GM23338 (cell line): Measurements from ENCODE around the gene RCBTB2. TPM values are rescaled to one million over a fixed set of nuclear protein-coding genes. Genes with fewer than 3 reads are reported as not detected.

ENCODE experiments used
- ATAC-seq: fragments of 200-7000 bp; cut with Tn5 transposase; 3 replicates; pipeline ENCODE4 v1.9.1; 2020
- DNase-seq: peaks from one replicate; pipeline ENCODE4 v3.0.0-alpha.2; 2015; ENCODE audit warnings: low spot score
- H2AFZ ChIP-seq: fragments of 200-600 bp; sonication (generic); 2 replicates; pipeline ENCODE4 v1.8.0; 2016; ENCODE audit warnings: antibody characterized with exemption, mild to moderate bottlenecking, moderate library complexity
- H3F3A ChIP-seq: fragments of 200-600 bp; sonication (generic); replicated peaks from 2 replicates; pipeline ENCODE4 v1.8.0; 2017; ENCODE audit warnings: antibody characterized with exemption, mixed run types, low read depth
- H3K27ac ChIP-seq: fragments of 200-600 bp; sonication (generic); 2 replicates; pipeline ENCODE4 v1.6.1; 2016; ENCODE audit warnings: low read depth
- H3K27me3 ChIP-seq: fragments of 200-600 bp; sonication (generic); 2 replicates; pipeline ENCODE4 v1.8.0; 2016; ENCODE audit warnings: mild to moderate bottlenecking, mixed run types, moderate library complexity; ENCODE audit not compliant: insufficient read depth
- H3K36me3 ChIP-seq: fragments of 200-600 bp; sonication (generic); 2 replicates; pipeline ENCODE4 v1.8.0; 2016; ENCODE audit warnings: mild to moderate bottlenecking; ENCODE audit not compliant: insufficient read depth
- H3K4me1 ChIP-seq: fragments of 200-600 bp; sonication (generic); 2 replicates; pipeline ENCODE4 v1.8.0; 2016; ENCODE audit warnings: mild to moderate bottlenecking, moderate library complexity; ENCODE audit not compliant: insufficient read depth
- H3K4me2 ChIP-seq: fragments of 200-600 bp; sonication (generic); 2 replicates; pipeline ENCODE4 v1.7.1; 2017; ENCODE audit warnings: mixed run types
- H3K4me3 ChIP-seq: fragments of 200-600 bp; sonication (generic); 2 replicates; pipeline ENCODE4 v1.6.1; 2016; ENCODE audit warnings: mixed run types
- H3K79me2 ChIP-seq: fragments of 200-600 bp; sonication (generic); replicated peaks from 2 replicates; pipeline ENCODE4 v1.8.0; 2017; ENCODE audit warnings: mild to moderate bottlenecking; ENCODE audit not compliant: insufficient read depth
- H3K9me2 ChIP-seq: fragments of 200-600 bp; sonication (generic); 2 replicates; pipeline ENCODE4 v1.8.0; 2017; ENCODE audit not compliant: insufficient read depth
- H4K20me1 ChIP-seq: fragments of 200-600 bp; sonication (generic); replicated peaks from 2 replicates; pipeline ENCODE4 v1.8.0; 2017; ENCODE audit warnings: mild to moderate bottlenecking; ENCODE audit not compliant: insufficient read depth
- H3K27ac Mint-ChIP-seq: 2 replicates; pipeline ENCODE4 v1.8.0; 2020; ENCODE audit warnings: inconsistent platforms, mild to moderate bottlenecking, moderate library complexity, mixed read lengths
- H3K27me3 Mint-ChIP-seq: 3 replicates; pipeline ENCODE4 v1.8.0; 2022; ENCODE audit warnings: low read depth, mild to moderate bottlenecking, moderate library complexity, mixed read lengths, inconsistent platforms; ENCODE audit not compliant: insufficient read depth, poor library complexity
- H3K36me3 Mint-ChIP-seq: 3 replicates; pipeline ENCODE4 v1.8.0; 2021; ENCODE audit warnings: low read depth, mild to moderate bottlenecking, inconsistent platforms, moderate library complexity, mixed read lengths
- H3K4me1 Mint-ChIP-seq: 3 replicates; pipeline ENCODE4 v1.8.0; 2020; ENCODE audit warnings: mild to moderate bottlenecking, inconsistent platforms, mixed read lengths
- H3K4me3 Mint-ChIP-seq: 3 replicates; pipeline ENCODE4 v1.8.0; 2021; ENCODE audit warnings: moderate library complexity, mild to moderate bottlenecking, inconsistent platforms, mixed read lengths
- H3K9me3 Mint-ChIP-seq: 3 replicates; pipeline ENCODE4 v1.8.0; 2020; ENCODE audit warnings: moderate library complexity, mild to moderate bottlenecking, inconsistent platforms, mixed read lengths
- CTCF ChIP-seq, 2 experiments: fragments of 200-600 bp in 1 of 2; sonication (generic) in 1 of 2; conservative IDR thresholded peaks; 2 replicates each; pipeline versions ENCODE4 v1.5.1 to v1.6.1; 2016 to 2017; ENCODE audit warnings: antibody characterized with exemption in 2 of 2, low read depth in 2 of 2, mild to moderate bottlenecking in 2 of 2, moderate library complexity in 1 of 2
- ETS1 ChIP-seq: IDR thresholded peaks from 2 replicates; pipeline ENCODE4 v1.6.1; 2016; ENCODE audit warnings: antibody characterized with exemption
- EZH2 ChIP-seq: fragments of 200-600 bp; sonication (generic); IDR thresholded peaks from one replicate; pipeline ENCODE4 v1.8.0; 2017; ENCODE audit warnings: antibody characterized with exemption, mild to moderate bottlenecking, low read depth; ENCODE audit not compliant: unreplicated experiment
- JUNB ChIP-seq: IDR thresholded peaks from one replicate; pipeline ENCODE4 v1.6.1; 2016; ENCODE audit warnings: antibody characterized with exemption; ENCODE audit not compliant: unreplicated experiment
- NANOG ChIP-seq: IDR thresholded peaks from 2 replicates; pipeline ENCODE4 v1.6.1; 2016; ENCODE audit warnings: antibody characterized with exemption, borderline replicate concordance
- POLR2AphosphoS5 ChIP-seq: IDR thresholded peaks from 2 replicates; pipeline ENCODE4 v1.6.1; 2016; ENCODE audit warnings: antibody characterized with exemption, low read depth
- REST ChIP-seq: IDR thresholded peaks from one replicate; pipeline ENCODE4 v1.6.1; 2018; ENCODE audit warnings: antibody characterized with exemption; ENCODE audit not compliant: unreplicated experiment
- STAT1 ChIP-seq: IDR thresholded peaks from one replicate; pipeline ENCODE4 v1.6.1; 2016; ENCODE audit warnings: antibody characterized with exemption; ENCODE audit not compliant: unreplicated experiment
- ZNF114 ChIP-seq: fragments of 250-450 bp; sonication (Bioruptor Pico); IDR thresholded peaks from 2 replicates; pipeline ENCODE4 v1.5.0; 2020; ENCODE audit warnings: mild to moderate bottlenecking, moderate library complexity
- ZNF462 ChIP-seq: fragments of 250-450 bp; sonication (Bioruptor Pico); IDR thresholded peaks from 2 replicates; pipeline ENCODE4 v1.5.0; 2020; ENCODE audit warnings: mild to moderate bottlenecking, moderate library complexity
- polyA plus RNA-seq: library from polyadenylated mRNA; unstranded; fragments of >200 nt; fragmentation: Nextera tagmentation; extraction: Ambion mirVana; gene quantifications from 2 replicates; pipeline ENCODE4 v1.2.1, GENCODE V29; 2016
- total RNA-seq: library from RNA; depleted of rRNA; stranded (reverse); fragments of >200 nt; shearing (Covaris generic); gene quantifications from 2 replicates; pipeline ENCODE4 v1.2.3, GENCODE V29; 2014

The RCBTB2 gene
- total and polyA plus RNA-seq, 2 experiments from 2014 or later: 8.1 to 20.8 TPM

- TF ChIP-seq ZNF462 (no peak), STAT1 (no peak), ZNF114 (no peak), CTCF (conservative IDR thresholded peaks at IDR 0.05; ENCODE audit: low read depth in 2 of 2) (no peak), POLR2AphosphoS5 (no peak), JUNB (no peak), EZH2 (no peak)
These were observed 84.5 kb downstream of the RCBTB2 start (continued) for GRCh38 chr13:48448285-48448958.

- Mint-ChIP-seq H3K27me3 (no peaks in the 10 kb centered on the region), H3K36me3 (no peaks in the 10 kb centered on the region), H3K27ac (no peak overlapping the region), H3K9me3 (peaks cover 3% of the 10 kb centered on the region; the same call in 2 of the 3 replicates), H3K4me3 (no peak overlapping the region), H3K4me1 (no peaks in the 10 kb centered on the region)
- no peaks in the 10 kb centered on the region for H3K36me3 ChIP-seq
- no peak overlapping the region for H3K4me2 ChIP-seq
- no peak overlapping the region for H2AFZ ChIP-seq
- ATAC-seq (no peak), DNase-seq (no peak)
- H3K4me3 ChIP-seq: no peak overlapping the region
- no peaks in the 10 kb centered on the region for H4K20me1 ChIP-seq
- H3K9me2 ChIP-seq: no peaks in the 10 kb centered on the region
- no peaks in the 10 kb centered on the region for H3K79me2 ChIP-seq
- no peaks in the 10 kb centered on the region for H3F3A ChIP-seq
- no peaks in the 10 kb centered on the region for H3K4me1 ChIP-seq
- H3K27ac ChIP-seq: no peak overlapping the region
- no peaks in the 10 kb centered on the region for H3K27me3 ChIP-seq
- TF ChIP-seq NANOG (no peak), ZNF114 (no peak), ETS1 (no peak), REST (no peak)
These were observed 86.4 kb downstream of the RCBTB2 start for GRCh38 chr13:48446464-48446863.
